ENCODE results near the gene IGF1R.

Gene IGF1R

DNA sequence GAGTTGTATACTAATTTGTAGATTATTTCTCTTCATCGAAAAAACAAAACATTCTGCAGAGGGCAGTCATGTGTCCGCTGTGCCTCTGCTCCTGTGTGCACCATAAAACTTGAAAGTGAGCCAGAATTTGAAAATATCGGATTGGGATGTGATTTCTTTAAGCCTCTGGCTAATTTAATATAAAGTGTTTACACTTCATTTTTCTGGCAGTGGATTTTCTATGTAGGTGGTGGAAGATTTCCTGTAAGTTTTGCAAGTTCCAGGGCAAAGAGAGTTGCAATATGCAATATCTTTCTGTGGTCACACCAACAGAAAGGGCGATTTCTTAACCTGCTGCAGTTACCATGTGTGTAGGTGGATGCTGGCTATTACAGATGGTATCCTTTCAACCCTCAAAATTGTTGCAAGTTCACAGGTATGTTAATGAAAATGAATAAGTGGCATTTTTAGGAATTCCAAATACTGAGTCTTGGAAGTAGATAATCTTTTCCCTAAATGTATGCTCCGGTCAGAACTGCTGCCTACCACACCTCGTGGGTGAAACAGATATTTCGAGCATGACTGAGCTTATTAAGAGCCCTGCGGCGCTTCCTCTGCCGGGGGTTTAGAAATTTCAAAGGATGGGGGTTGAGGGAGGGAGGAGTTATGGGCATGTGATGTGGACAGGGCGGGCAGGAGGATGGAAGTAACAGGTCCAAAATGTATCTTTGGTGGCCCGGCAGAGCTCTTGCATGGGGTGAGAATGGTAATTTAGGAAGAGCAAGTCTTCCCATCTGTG lies 225.3 kb downstream of the IGF1R start:
- H3K4me1 ChIP-seq: peaks cover 20% of the 10 kb centered on the region
- peak; percentile 25; the same call in 1 of the 2 replicates for TF ChIP-seq CTCF (IDR thresholded peaks at IDR 0.05; ENCODE audit: low read depth, low read length)
- peak; percentile 72 for DNase-seq
- H3K9me3 ChIP-seq: no peaks in the 10 kb centered on the region
- no peaks in the 10 kb centered on the region for H3K36me3 ChIP-seq
- peak overlapping the region; percentile 52 for H3K4me3 ChIP-seq (ENCODE audit: low read depth, low read length)
- H3K27me3 ChIP-seq: no peaks in the 10 kb centered on the region

- no peak for TF ChIP-seq CTCF (IDR thresholded peaks at IDR 0.05; ENCODE audit: low read depth, low read length)
- Histone ChIP-seq H3K9me3 (no peaks in the 10 kb centered on the region), H3K4me1 (peaks cover 23% of the 10 kb centered on the region), H3K27me3 (no peaks in the 10 kb centered on the region), H3K36me3 (no peaks in the 10 kb centered on the region), H3K4me3 (ENCODE audit: low read depth, low read length) (peak overlapping the region; percentile 52)
- DNase-seq: no peak
Observed at GRCh38 chr15:98874370-98874769, 226.0 kb downstream of the IGF1R start.

GRCh38 chr15:98874773-98875172 lies 226.4 kb downstream of the IGF1R start:
- Histone ChIP-seq H3K9me3 (no peaks in the 10 kb centered on the region), H3K27me3 (no peaks in the 10 kb centered on the region), H3K36me3 (no peaks in the 10 kb centered on the region), H3K4me1 (peaks cover 23% of the 10 kb centered on the region), H3K4me3 (ENCODE audit: low read depth, low read length) (peak overlapping the region; percentile 52)
- no peak for DNase-seq
- no peak for TF ChIP-seq CTCF (IDR thresholded peaks at IDR 0.05; ENCODE audit: low read depth, low read length)

DNA sequence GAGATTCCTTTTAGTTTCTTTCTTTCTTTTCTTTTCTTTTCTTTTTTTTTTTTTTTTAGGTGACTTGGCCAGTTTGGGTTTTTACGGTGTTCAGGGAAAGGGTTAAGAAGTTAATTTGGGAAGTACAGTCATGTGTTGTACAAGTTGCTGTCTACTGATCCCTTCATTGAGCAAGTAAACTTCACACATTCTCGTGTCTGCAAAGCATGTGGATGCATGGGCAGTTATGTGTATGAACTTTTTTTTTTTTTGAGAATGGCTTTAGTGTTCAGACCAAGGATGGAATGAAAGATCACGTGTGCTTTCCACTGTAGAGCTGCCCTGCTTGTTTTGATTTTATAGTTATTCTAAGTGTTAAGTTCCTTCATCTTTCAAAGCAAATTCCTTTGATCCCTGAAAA lies 227.0 kb downstream of the IGF1R start:
- DNase-seq: no peak
- Histone ChIP-seq H3K9me3 (no peaks in the 10 kb centered on the region), H3K27me3 (no peaks in the 10 kb centered on the region), H3K36me3 (no peaks in the 10 kb centered on the region), H3K4me3 (ENCODE audit: low read depth, low read length) (no peak overlapping the region), H3K4me1 (peaks cover 26% of the 10 kb centered on the region)
- TF ChIP-seq CTCF (IDR thresholded peaks at IDR 0.05; ENCODE audit: low read depth, low read length): no peak

GRCh38 chr15:98876451-98877369 lies 228.4 kb downstream of the IGF1R start:
- no peak for DNase-seq
- H3K36me3 ChIP-seq: no peaks in the 10 kb centered on the region
- H3K27me3 ChIP-seq: no peaks in the 10 kb centered on the region
- TF ChIP-seq CTCF (IDR thresholded peaks at IDR 0.05; ENCODE audit: low read depth, low read length): no peak
- no peak overlapping the region for H3K4me3 ChIP-seq (ENCODE audit: low read depth, low read length)
- H3K4me1 ChIP-seq: peaks cover 39% of the 10 kb centered on the region
- H3K9me3 ChIP-seq: no peaks in the 10 kb centered on the region

All from BE2C (cell line).